ENCODE results near the gene CRYZL1. TPM values are rescaled to one million over a fixed set of nuclear protein-coding genes. Genes with fewer than 3 reads are reported as not detected.

The CRYZL1 gene
- total and polyA plus RNA-seq, 2 of the 8 experiments (the other 6 are each of a cell fraction or from before 2014, with no cell fraction given), result 15.6 to 15.8 TPM

GRCh38 chr21:33674226-33674625, 32.7 kb upstream of the CRYZL1 start:
- H3K18ac ChIP-seq (ENCODE audit: extremely low read depth, low read length), result no peak overlapping the region
- POLR2A ChIA-PET (ENCODE audit: partially characterized antibody), result no interaction called here
- H2AFZ ChIP-seq (ENCODE audit: low read length), result no peak overlapping the region
- H3K9ac ChIP-seq (replicated peaks in 1 of 4; ENCODE audit: extremely low read depth in 1 of 4, low read depth in 3 of 4, low read length in 3 of 4), result no peak overlapping the region
- H4K91ac ChIP-seq (replicated peaks; ENCODE audit: insufficient read length, low read length), result no peak overlapping the region
- no peak overlapping the region for H3K27ac ChIP-seq (ENCODE audit: low read depth, low read length)
- no peaks in the 10 kb centered on the region for H3K27me3 ChIP-seq (replicated peaks in 1 of 4; ENCODE audit: control insufficient read depth in 3 of 4, extremely low read depth in 1 of 4, insufficient read depth in 3 of 4, low read length in 3 of 4)
- no peak overlapping the region for H2BK120ac ChIP-seq (replicated peaks; ENCODE audit: low read depth, low read length)
- peaks cover 4 to 99% of the 10 kb centered on the region in 2 experiments for H3K79me2 ChIP-seq (ENCODE audit: control insufficient read depth in 1 of 2, insufficient read depth in 2 of 2, low read length in 2 of 2)
- H3K79me1 ChIP-seq (ENCODE audit: low read depth, low read length), result peaks cover 6% of the 10 kb centered on the region; the same call in 1 of the 2 replicates
- no peak overlapping the region for H3K4ac ChIP-seq (replicated peaks; ENCODE audit: insufficient read length, low read depth, low read length)
- no peak overlapping the region for H2BK15ac ChIP-seq (ENCODE audit: low read length)
- no peak overlapping the region for H3K14ac ChIP-seq (ENCODE audit: insufficient read length)
- H3K4me3 ChIP-seq (ENCODE audit: extremely low read depth in 1 of 4, insufficient read depth in 2 of 4, low read depth in 3 of 4, low read length in 4 of 4), result no peak overlapping the region
- no peak overlapping the region for H4K5ac ChIP-seq (ENCODE audit: insufficient read length, low read depth, low read length)
- FAIRE-seq, result no peak
- H3K4me2 ChIP-seq (ENCODE audit: insufficient read depth in 1 of 2, low read depth in 2 of 2, low read length in 2 of 2), result no peak overlapping the region; a peak in 1 of 4 replicates
- H4K8ac ChIP-seq (ENCODE audit: extremely low read depth, insufficient read depth, low read length), result no peak overlapping the region
- H2BK20ac ChIP-seq (ENCODE audit: low read length), result no peak overlapping the region
- 94% methylated on average over 1 of the region's 1 CpG; no CpG with 5 or more reads in 1 of the 2 experiments for WGBS, 2 experiments (ENCODE audit: extremely low coverage in 1 of 2, insufficient coverage in 1 of 2, insufficient read length in 1 of 2, insufficient replicate concordance in 2 of 2, low coverage in 1 of 2, low lambda C conversion rate in 2 of 2, missing lambda C conversion rate in 1 of 2)
- H3K56ac ChIP-seq (replicated peaks; ENCODE audit: insufficient read length, low read depth, low read length), result no peak overlapping the region
- H3K4me1 ChIP-seq (replicated peaks in 1 of 4; ENCODE audit: control insufficient read depth in 3 of 4, insufficient read depth in 4 of 4, low read length in 3 of 4), result peaks cover 0 to 7% (median 2%) of the 10 kb centered on the region in 4 experiments; a peak in 4 of 7 replicates
- H4K20me1 ChIP-seq (replicated peaks in 1 of 2; ENCODE audit: control insufficient read depth in 1 of 2, insufficient read depth in 2 of 2, low read length in 2 of 2), result peaks cover 2 to 13% of the 10 kb centered on the region in 2 experiments
- no peaks in the 10 kb centered on the region for H3K9me3 ChIP-seq (ENCODE audit: insufficient read depth in 2 of 2, low read depth in 1 of 2, low read length in 1 of 2)
- no peak overlapping the region for H2AK5ac ChIP-seq (ENCODE audit: low read depth, low read length)
- no peak overlapping the region for H2BK5ac ChIP-seq (ENCODE audit: low read depth, low read length)
- H3K36me3 ChIP-seq (ENCODE audit: control insufficient read depth in 2 of 4, insufficient read depth in 4 of 4, low read length in 3 of 4), result no peaks in the 10 kb centered on the region
- H3K23ac ChIP-seq (ENCODE audit: insufficient read length), result no peak overlapping the region
- no peaks in the 10 kb centered on the region for H3K23me2 ChIP-seq (ENCODE audit: low read depth, low read length)
- CTCF ChIA-PET (ENCODE audit: partially characterized antibody), result interaction anchor here (0.9 kb wide), 1 partner anchor 69 kb away, joined by 4 read pairs; no protein-coding TSS in a partner anchor
- DNase-seq (ENCODE audit: low read depth in 1 of 2, low spot score in 2 of 2), result no peak
- H2BK12ac ChIP-seq (ENCODE audit: low read depth, low read length), result no peak overlapping the region
- TF ChIP-seq KDM1A (IDR thresholded peaks at IDR 0.05; ENCODE audit: borderline replicate concordance, low read length) (no peak), USF2 (IDR thresholded peaks at IDR 0.05; ENCODE audit: low read length) (no peak), CTCF (IDR thresholded peaks at IDR 0.05; ENCODE audit: control extremely low read depth in 1 of 3, insufficient read depth in 1 of 3, low read depth in 1 of 3, low read length in 3 of 3) (no peak), SIN3A (conservative IDR thresholded peaks at IDR 0.05 in 1 of 2, IDR thresholded peaks at IDR 0.05 in 1 of 2; ENCODE audit: low read depth in 1 of 2, low read length in 2 of 2) (no peak), BCL11A (IDR thresholded peaks at IDR 0.05; ENCODE audit: low read depth in 2 of 2, low read length in 2 of 2) (no peak), E2F6 (IDR thresholded peaks at IDR 0.05) (no peak), RFX5 (IDR thresholded peaks at IDR 0.05; ENCODE audit: borderline replicate concordance, low read depth, low read length) (no peak), SIX5 (IDR thresholded peaks at IDR 0.05; ENCODE audit: low read depth, low read length) (no peak), ASH2L (IDR thresholded peaks at IDR 0.05; ENCODE audit: low read length) (no peak)

Measured in H1 (cell line).